MM.1S (cell line): Measurements from ENCODE around the gene GDPD3.
A peak's percentile ranks its signal among the peaks of the same experiment; 100 is the strongest.

Experiments used
- DNase-seq: peaks from one replicate; pipeline ENCODE4 v3.0.0-alpha.2; 2015
- H2AFZ ChIP-seq: fragments of 300-600 bp; sonication (generic); 2 replicates; pipeline ENCODE4 v1.6.0; 2016; ENCODE audit warnings: antibody characterized with exemption, low read length
- H3F3A ChIP-seq: fragments of 300-600 bp; sonication (generic); 2 replicates; pipeline ENCODE4 v1.6.1; 2016; ENCODE audit warnings: mild to moderate bottlenecking, antibody characterized with exemption, low read length, moderate library complexity, mixed read lengths; ENCODE audit not compliant: insufficient read depth
- H3K27ac ChIP-seq: fragments of 300-600 bp; sonication (generic); 2 replicates; pipeline ENCODE4 v1.5.1; 2016; ENCODE audit warnings: mild to moderate bottlenecking, low read length
- H3K27me3 ChIP-seq: fragments of 300-600 bp; sonication (generic); replicated peaks from 2 replicates; pipeline ENCODE4 v1.6.0; 2016; ENCODE audit warnings: low read length; ENCODE audit not compliant: insufficient read depth
- H3K36me3 ChIP-seq: fragments of 300-600 bp; sonication (generic); replicated peaks from 2 replicates; pipeline ENCODE4 v1.6.1; 2016; ENCODE audit warnings: mild to moderate bottlenecking, low read length, mixed read lengths; ENCODE audit not compliant: insufficient read depth
- H3K4me1 ChIP-seq: fragments of 300-600 bp; sonication (generic); 2 replicates; pipeline ENCODE4 v1.6.1; 2016; ENCODE audit warnings: low read length, mixed read lengths
- H3K4me2 ChIP-seq: fragments of 300-600 bp; sonication (generic); 2 replicates; pipeline ENCODE4 v1.6.0; 2016; ENCODE audit warnings: low read depth, low read length
- H3K4me3 ChIP-seq: fragments of 300-600 bp; sonication (generic); 2 replicates; pipeline ENCODE4 v1.5.1; 2016; ENCODE audit warnings: low read length, mixed read lengths
- H3K79me2 ChIP-seq: fragments of 300-600 bp; sonication (generic); 2 replicates; pipeline ENCODE4 v1.6.1; 2016; ENCODE audit warnings: mixed run types, low read length, mixed read lengths
- H3K9ac ChIP-seq: fragments of 300-600 bp; sonication (generic); 2 replicates; pipeline ENCODE4 v1.6.1; 2016; ENCODE audit warnings: low read length, mixed read lengths
- H3K9me2 ChIP-seq: fragments of 300-600 bp; sonication (generic); replicated peaks from 2 replicates; pipeline ENCODE4 v1.6.1; 2016; ENCODE audit warnings: mild to moderate bottlenecking, low read length, mixed read lengths; ENCODE audit not compliant: insufficient read depth
- H3K9me3 ChIP-seq: fragments of 300-600 bp; sonication (generic); replicated peaks from 2 replicates; pipeline ENCODE4 v1.6.1; 2016; ENCODE audit warnings: mild to moderate bottlenecking, low read length, mixed read lengths; ENCODE audit not compliant: insufficient read depth
- H4K20me1 ChIP-seq: fragments of 300-600 bp; sonication (generic); 2 replicates; pipeline ENCODE4 v1.6.1; 2016; ENCODE audit warnings: mild to moderate bottlenecking, low read length, moderate library complexity, mixed read lengths; ENCODE audit not compliant: insufficient read depth
- CTCF ChIP-seq: fragments of 300-600 bp; sonication (generic); IDR thresholded peaks from 2 replicates; pipeline ENCODE4 v1.5.1; 2016; ENCODE audit warnings: antibody characterized with exemption, low read length, mixed read lengths
- EZH2 ChIP-seq: fragments of 300-600 bp; sonication (generic); optimal IDR thresholded peaks from 2 replicates; pipeline ENCODE3; 2017; ENCODE audit warnings: low read depth, mild to moderate bottlenecking, antibody characterized with exemption, low read length, mixed read lengths
- EZH2phosphoT487 ChIP-seq: fragments of 300-600 bp; sonication (generic); IDR thresholded peaks from 2 replicates; pipeline ENCODE4 v1.6.1; 2018; ENCODE audit warnings: antibody characterized with exemption, low read length

The GDPD3 gene

GRCh38 chr16:30095166-30096078 is 17.9 kb downstream of the GDPD3 start:
- H3K79me2 ChIP-seq: peaks cover 21% of the 10 kb centered on the region
- no peak for TF ChIP-seq EZH2phosphoT487
- TF ChIP-seq EZH2: no peak
- TF ChIP-seq CTCF: no peak
- H3K27me3 ChIP-seq: no peaks in the 10 kb centered on the region
- H3K36me3 ChIP-seq: no peaks in the 10 kb centered on the region
- H3K4me1 ChIP-seq: peaks cover 24% of the 10 kb centered on the region
- no peaks in the 10 kb centered on the region for H4K20me1 ChIP-seq
- H3K4me3 ChIP-seq: peak overlapping the region; percentile 99
- no peaks in the 10 kb centered on the region for H3K9me3 ChIP-seq
- H2AFZ ChIP-seq: peak overlapping the region; percentile 54
- DNase-seq: peak; percentile 30
- H3K9me2 ChIP-seq: no peaks in the 10 kb centered on the region
- peak overlapping the region; percentile 55; the same call in 1 of the 2 replicates for H3K27ac ChIP-seq
- H3K9ac ChIP-seq: peak overlapping the region; percentile 95
- H3K4me2 ChIP-seq: peak overlapping the region; percentile 100
- H3F3A ChIP-seq: peaks cover 22% of the 10 kb centered on the region

- TF ChIP-seq EZH2phosphoT487 (no peak), CTCF (no peak), EZH2 (no peak)
- Histone ChIP-seq H4K20me1 (no peaks in the 10 kb centered on the region), H2AFZ (no peak overlapping the region), H3K36me3 (no peaks in the 10 kb centered on the region), H3K79me2 (peaks cover 21% of the 10 kb centered on the region), H3K9ac (peak overlapping the region; percentile 95; the same call in 1 of the 2 replicates), H3K27me3 (no peaks in the 10 kb centered on the region), H3K4me2 (peak overlapping the region; percentile 100), H3K27ac (peak overlapping the region; percentile 55; the same call in 1 of the 2 replicates), H3F3A (peaks cover 22% of the 10 kb centered on the region), H3K4me1 (peaks cover 24% of the 10 kb centered on the region), H3K4me3 (peak overlapping the region; percentile 99), H3K9me3 (no peaks in the 10 kb centered on the region), H3K9me2 (no peaks in the 10 kb centered on the region)
- DNase-seq: no peak
Measured at GRCh38 chr16:30094541-30095165, 18.7 kb downstream of the GDPD3 start.

GRCh38 chr16:30092373-30093010 is 20.8 kb downstream of the GDPD3 start:
- no peaks in the 10 kb centered on the region for H3K36me3 ChIP-seq
- no peaks in the 10 kb centered on the region for H3K27me3 ChIP-seq
- peak; percentile 92 for TF ChIP-seq CTCF
- no peak for TF ChIP-seq EZH2
- no peak for TF ChIP-seq EZH2phosphoT487
- H3K4me1 ChIP-seq: peaks cover 24% of the 10 kb centered on the region
- H3K9me3 ChIP-seq: no peaks in the 10 kb centered on the region
- H3K9ac ChIP-seq: peak overlapping the region; percentile 67
- no peaks in the 10 kb centered on the region for H4K20me1 ChIP-seq
- peaks cover 21% of the 10 kb centered on the region for H3K79me2 ChIP-seq
- H3K9me2 ChIP-seq: no peaks in the 10 kb centered on the region
- H3K27ac ChIP-seq: peak overlapping the region; percentile 71
- peak overlapping the region; percentile 95 for H3K4me2 ChIP-seq
- peak; percentile 88 for DNase-seq
- peak overlapping the region; percentile 59 for H2AFZ ChIP-seq
- peak overlapping the region; percentile 75 for H3K4me3 ChIP-seq
- H3F3A ChIP-seq: peaks cover 22% of the 10 kb centered on the region
